Activated naive CD4-positive, alpha-beta T cell (primary cell): Measurements from ENCODE around the gene ARIH2.
"Not testable (repeated sequence)": the region's sequence is repeated elsewhere in the genome, so short reads cannot be mapped to it uniquely, and the experiment has no call there.

Source experiments
- DNase-seq, 4 experiments: peaks; one replicate each; lab custom pipeline; 2025; lab: John Stamatoyannopoulos, UW

The ARIH2 gene

DNA sequence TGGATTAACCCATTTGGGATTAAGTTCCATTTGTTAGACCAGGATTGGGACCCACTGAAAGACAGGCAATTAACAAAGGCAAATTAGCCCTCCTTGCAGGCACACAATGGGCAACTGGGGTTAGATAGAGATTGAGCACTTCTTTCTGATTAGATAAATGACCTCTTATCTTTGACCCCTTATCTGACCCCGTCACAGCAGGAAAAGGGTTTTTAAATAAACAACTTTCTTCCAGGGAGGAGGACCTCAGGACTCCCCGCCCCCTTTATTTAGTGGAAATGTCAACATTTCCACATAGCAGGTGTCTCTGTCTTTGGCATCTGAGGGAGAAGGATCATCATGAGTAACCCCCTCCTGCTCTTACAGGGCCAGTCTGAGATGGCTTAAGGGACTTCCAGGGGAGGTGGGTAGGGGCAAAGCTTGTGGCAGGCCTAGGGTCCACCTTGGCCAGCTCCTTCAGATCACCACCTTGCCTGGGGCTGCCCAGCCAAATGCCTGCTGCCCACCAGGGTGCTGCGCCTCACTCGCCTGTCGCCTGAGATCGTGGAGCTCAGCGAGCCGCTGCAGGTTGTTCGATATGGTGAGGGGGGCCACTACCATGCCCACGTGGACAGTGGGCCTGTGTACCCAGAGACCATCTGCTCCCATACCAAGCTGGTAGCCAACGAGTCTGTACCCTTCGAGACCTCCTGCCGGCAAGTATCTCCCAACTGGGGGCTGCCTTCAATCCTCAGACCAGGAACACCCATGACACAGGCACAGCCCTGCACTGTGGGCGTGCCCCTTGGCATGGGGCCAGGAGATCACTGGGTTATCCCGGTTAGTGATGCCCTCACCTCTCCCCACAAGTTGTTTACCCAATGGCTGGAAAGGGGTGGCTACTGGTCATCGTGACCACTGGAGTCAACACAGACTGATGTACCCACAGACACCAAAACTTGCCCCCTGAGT is 86.0 kb downstream of the ARIH2 start:
- no peak for DNase-seq

DNA sequence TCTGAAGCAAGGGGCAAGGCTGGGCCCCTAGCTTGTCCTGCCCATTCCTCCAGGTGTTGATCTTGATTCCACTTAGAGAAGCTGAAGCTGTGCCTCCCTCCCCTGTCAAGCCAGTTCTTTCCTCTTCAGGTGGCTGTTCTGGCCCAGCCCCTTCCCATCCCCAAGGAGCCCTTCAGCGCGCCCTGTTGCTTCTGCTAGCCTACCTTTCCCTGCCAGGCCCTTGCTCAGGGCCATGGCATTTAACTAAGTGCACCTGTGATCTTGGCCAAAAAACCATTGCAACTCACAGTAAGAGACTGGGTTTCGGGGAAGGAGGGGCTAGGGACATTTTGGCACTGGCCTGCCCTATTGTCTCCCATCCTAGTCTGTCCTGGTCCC is 86.7 kb downstream of the ARIH2 start:
- DNase-seq, result no peak

DNA sequence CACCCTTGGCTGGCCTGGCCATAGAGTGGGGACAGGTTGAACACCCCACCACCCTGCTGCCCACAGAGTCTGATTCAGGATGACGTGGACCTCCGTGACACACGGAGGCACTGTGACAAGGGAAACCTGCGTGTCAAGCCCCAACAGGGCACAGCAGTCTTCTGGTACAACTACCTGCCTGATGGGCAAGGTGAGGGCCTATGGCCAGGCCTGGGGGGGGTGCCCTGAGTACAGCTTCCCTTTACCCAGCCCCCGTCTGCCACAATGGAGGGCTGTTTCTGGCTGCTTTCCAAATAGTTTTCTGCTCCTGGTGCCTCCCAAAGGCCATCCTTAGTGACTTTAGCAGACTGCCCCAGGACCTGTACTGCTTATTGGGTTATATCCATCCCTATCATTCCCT is 87.4 kb downstream of the ARIH2 start:
- no peak for DNase-seq

DNA sequence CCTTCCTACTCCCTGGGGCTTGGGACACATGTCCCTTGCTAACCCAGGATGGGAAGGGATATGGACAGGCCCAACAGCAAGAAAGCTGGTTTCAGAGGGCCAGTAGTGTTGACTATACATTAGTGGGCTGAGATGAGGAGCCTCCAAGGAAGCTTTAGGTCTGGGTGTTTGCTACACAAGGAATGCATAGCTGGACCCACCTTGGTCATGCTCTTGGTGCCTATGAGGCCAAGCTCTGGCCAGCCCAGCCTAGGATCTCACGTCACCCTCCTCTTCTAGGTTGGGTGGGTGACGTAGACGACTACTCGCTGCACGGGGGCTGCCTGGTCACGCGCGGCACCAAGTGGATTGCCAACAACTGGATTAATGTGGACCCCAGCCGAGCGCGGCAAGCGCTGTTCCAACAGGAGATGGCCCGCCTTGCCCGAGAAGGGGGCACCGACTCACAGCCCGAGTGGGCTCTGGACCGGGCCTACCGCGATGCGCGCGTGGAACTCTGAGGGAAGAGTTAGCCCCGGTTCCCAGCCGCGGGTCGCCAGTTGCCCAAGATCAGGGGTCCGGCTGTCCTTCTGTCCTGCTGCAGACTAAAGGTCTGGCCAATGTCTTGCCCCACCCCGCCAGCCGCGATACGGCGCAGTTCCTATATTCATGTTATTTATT is 87.9 kb downstream of the ARIH2 start:
- no peak for DNase-seq

DNA sequence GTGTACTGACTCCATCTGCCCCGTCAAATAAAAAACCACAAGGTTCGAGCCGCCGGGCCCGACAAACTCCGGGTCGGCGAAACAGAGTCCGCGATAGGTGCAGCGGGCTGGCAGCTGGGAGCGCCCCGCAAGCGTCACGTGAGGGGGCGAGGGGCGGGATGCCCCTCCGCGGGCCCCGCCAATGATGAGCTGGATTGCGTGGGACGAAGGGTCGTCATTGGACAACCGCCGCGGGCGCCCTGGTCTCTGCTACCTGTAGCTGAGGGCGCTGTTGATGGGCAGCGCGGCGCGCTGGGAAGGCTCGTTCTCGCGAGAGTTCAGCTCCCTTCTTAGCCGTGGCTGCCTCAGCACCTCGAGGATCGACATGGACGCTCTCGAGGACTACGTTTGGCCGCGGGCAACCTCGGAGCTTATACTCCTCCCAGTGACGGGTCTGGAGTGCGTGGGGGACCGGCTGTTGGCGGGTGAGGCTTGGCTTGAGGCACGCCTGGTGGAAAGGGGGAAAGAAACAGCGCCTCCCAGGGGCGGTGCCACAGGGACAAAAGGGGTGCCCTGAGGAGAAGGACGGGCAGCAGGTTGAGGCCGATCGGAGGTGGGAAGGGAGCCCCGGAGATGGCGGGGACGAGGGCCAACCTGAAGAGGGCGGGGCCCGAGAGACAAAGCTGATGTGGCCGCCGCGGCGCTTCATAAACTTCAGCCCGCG is 88.6 kb downstream of the ARIH2 start, which contains the start of gene WDR6:
TSS of gene WDR6 (plus strand) at position 324 of the 703 bp plus-strand sequence. CDS start at position 365, 41 bp downstream.
- DNase-seq, result peak; percentile 84 to 96 (median 92)

DNA sequence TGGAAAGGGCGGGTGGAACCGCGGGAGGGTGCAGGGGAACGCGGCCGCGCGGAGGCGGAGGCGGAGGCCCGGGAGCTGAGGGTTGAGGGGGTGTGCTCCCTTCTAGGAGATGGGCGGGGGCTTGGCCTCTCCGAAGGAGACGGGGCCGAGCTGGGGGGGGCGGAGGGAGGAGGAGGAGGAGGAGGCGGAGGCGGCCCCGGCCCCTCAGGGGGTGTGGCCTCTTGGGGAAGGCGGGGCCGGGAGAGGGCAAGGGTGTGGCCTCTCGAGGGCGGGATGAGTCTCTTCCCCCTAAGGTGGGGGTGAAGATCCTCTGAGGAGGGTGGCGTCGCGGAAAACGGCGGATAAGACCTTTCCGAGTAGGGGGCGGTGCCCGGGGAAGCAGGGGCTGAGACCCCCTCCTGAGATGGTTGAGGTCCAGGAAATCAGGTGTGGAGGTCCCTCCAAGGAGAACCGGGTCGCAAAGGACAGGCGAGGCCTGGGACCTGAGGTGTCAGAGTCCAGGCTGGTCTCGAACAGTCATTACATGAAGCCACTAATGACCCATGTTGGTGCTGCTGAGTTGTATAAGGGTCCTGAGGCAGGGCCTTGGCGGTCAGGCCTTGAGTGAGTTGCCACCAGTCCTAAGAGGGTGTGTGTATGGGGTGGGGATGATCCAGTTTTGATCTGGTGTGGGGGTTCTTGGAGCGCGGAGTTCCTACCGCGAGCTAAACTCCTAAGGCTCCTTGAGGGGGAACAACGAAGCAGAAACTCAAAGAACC is 89.3 kb downstream of the ARIH2 start:
- DNase-seq, result peak; percentile 57 to 83 (median 69)

DNA sequence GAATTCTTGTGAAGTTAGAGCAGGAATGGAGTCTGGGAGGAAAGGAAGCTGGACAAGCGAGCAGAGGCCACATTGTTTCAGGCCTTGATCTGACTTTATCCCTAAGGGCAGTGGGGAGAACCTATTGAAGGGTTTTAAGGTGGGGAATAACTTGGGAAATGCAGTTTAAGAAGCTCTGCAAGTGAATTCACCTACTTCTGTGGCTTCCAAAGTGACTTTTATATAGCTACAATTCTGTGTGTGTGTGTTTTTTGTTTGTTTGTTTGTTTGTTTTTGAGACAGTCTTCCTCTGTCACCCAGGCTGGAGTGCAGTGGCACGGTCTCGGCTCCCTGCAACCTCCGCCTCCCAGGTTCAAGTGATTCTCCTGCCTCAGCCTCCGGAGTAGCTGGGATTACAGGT is 90.0 kb downstream of the ARIH2 start:
- not testable (repeated sequence) for DNase-seq

DNA sequence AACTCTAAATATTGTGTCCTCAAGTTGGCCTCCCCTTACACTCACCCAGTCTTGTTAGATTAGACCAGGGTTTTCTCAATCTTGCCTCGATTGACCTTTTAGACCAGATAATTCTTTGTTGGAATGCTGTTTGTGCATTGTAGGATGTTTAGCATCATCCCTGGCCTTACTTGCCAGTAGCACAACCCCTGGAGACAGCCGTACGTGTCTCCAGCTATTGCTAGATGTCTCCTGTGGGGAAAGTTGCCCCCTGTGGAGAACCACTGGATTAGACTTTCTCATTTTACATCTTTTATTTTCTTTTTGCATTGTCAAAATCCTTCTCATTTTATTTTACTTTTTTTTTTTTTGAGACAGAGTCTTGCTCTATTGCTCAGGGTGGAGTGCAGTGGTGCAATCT is 90.8 kb downstream of the ARIH2 start:
- no peak for DNase-seq

DNA sequence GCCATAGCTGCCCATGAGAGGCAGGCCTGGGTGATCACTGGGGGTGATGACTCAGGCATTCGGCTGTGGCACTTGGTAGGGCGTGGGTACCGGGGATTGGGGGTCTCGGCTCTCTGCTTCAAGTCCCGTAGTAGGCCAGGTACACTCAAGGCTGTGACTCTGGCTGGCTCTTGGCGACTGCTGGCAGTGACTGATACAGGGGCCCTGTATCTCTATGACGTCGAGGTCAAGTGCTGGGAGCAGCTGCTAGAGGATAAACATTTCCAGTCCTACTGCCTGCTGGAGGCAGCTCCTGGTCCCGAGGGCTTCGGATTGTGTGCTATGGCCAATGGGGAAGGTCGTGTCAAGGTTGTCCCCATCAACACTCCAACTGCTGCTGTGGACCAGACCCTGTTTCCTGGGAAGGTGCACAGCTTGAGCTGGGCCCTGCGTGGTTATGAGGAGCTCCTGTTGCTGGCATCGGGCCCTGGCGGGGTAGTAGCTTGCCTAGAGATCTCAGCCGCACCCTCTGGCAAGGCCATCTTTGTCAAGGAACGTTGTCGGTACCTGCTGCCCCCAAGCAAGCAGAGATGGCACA is 93.9 kb downstream of the ARIH2 start:
- DNase-seq, result no peak

DNA sequence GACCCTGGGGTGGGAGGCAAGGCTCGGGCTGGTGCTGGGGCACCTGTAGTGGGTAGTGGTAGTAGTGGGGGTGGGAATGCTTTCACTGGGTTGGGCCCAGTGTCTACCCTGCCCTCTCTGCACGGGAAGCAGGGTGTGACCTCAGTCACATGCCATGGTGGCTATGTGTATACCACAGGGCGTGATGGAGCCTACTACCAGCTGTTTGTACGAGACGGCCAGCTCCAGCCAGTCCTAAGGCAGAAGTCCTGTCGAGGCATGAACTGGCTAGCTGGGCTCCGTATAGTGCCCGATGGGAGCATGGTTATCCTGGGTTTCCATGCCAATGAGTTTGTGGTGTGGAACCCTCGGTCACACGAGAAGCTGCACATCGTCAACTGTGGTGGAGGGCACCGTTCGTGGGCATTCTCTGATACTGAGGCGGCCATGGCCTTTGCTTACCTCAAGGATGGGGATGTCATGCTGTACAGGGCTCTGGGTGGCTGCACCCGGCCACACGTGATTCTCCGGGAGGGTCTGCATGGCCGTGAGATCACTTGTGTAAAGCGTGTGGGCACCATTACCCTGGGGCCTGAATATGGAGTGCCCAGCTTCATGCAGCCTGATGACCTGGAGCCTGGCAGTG is 94.6 kb downstream of the ARIH2 start:
- no peak for DNase-seq

DNA sequence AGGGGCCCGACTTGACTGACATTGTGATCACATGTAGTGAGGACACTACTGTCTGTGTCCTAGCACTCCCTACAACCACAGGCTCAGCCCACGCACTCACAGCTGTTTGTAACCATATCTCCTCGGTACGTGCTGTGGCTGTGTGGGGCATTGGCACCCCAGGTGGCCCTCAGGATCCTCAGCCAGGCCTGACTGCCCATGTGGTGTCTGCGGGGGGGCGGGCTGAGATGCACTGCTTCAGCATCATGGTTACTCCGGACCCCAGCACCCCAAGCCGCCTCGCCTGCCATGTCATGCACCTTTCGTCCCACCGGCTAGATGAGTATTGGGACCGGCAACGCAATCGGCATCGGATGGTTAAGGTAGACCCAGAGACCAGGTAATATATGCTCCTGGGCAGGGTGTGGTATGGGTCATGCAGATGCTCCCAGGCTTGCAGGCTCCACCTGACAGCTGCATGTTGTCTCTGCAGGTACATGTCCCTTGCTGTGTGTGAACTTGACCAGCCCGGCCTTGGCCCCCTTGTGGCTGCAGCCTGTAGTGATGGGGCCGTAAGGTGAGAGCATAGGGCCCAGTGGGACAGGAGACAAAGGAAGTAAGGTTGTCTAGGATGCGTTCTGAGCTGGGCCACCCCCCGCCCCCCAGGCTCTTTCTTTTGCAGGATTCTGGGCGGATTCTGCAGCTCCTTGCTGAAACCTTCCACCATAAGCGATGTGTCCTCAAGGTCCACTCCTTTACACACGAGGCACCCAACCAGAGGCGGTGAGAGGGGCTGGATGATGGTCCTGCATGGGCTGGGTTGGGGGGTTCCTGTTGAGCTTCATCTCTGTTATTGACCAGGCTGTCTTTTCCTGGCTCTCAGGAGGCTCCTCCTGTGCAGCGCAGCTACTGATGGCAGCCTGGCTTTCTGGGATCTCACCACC is 95.4 kb downstream of the ARIH2 start:
- DNase-seq, result peak in 1 of 4 experiments; percentile 41

DNA sequence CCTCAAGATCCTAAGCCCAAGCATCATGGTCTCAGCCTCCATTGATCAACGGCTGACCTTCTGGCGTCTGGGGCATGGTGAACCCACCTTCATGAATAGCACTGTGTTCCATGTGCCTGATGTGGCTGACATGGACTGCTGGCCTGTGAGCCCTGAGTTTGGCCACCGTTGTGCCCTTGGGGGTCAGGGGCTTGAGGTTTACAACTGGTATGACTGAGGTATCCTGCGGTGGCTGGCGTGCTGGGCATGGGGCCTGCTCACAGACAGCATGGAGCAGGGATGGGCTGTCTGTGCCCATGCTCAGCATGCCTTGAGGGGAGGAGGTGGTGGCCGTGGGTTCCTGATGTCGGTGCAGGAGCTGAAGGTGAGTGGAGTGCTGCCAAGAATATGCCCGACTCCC is 96.4 kb downstream of the ARIH2 start:
- no peak for DNase-seq

DNA sequence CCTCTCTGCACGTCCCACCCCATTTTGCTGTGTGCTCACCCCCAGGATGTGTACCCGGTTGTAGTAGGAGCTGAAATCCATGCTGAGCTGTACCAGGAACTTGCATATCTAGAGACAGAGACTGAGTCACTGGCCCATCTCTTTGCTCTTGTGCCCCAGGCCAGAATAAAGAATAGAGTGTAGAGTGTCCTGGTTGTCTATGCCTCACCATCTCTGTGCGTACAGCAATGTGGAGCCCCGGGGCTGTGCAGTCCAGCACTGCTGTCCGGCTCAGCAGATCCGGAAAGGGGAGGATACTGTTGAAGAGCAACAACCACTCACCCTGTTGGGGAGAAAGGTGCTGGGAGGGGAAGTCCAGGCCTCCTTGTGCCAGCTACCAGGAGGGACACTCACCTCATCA is 97.1 kb downstream of the ARIH2 start:
- DNase-seq, result no peak

DNA sequence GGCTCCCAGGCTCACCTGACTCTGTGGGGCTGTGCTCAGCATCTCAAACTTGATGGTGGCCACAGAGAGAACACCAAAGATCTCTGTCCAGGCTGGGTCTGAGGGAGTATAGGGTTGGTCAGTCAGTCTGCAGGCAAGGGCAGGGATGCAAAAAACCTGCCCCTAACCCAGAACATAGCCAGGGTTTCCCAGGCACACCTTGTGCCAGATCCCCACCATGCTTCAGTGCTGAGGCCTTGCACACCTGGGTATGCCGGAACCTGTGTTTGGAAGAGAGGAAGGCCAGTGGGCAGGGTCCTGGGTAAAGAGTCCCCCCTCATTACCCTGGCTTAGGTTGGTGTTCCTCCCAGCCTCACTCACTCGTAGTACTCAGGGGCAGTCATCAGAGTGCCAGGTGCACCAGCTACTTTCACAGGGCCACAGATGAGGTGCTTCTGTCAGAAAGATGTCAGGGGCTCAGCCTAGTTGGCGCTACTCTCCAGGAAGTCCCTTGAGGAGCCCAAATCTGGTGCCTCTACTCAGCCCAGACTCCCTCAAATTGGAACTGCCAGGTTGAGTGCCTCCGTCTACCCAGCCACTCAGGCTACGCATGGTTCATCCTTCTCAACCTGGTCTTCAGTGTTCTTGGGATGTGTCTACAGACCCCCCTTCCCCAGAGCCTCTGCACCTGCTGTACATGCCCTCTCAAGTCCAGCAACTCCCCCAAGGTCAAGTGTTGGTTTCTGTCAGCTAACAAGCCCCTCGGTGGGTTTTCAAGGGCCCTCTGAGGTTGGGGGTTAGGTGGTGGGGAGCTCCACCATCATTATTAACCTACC is 98.0 kb downstream of the ARIH2 start:
- no peak for DNase-seq

DNA sequence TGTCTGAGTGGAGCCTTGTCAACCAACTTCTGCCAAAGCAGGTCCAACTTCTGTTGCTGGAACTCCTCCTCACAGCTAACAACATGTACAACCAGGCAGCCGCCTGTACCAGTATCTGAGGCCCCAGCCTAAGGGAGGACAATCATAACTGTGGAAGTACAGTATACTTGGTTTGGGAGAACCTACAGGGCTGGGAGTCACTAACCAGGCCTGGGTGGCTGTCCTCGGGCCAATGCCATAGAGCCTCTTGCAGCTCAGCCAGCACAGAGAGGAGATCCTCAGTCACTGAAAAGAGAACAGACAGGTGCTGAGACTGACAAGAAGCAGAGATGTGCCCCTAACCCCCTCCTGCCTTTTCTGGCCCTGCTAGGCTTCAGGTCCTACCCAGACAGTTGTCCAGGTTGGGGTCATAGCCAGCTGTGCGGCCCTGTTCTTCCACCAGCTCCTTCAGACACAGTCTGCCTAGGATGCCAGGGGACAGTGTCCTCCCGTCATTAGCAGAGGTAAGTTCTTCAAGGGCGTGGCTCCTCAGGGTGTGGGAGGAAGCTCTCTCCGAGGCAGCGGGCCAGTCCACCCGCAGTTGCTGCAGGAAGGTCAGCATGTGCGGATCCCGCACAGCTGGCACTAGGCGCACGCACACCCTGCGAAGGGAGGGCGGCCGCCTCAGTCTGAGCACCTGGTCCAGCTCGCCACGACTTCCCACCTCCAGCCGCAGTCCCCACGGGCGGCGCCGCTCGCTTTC is 98.8 kb downstream of the ARIH2 start:
- no peak for DNase-seq

DNA sequence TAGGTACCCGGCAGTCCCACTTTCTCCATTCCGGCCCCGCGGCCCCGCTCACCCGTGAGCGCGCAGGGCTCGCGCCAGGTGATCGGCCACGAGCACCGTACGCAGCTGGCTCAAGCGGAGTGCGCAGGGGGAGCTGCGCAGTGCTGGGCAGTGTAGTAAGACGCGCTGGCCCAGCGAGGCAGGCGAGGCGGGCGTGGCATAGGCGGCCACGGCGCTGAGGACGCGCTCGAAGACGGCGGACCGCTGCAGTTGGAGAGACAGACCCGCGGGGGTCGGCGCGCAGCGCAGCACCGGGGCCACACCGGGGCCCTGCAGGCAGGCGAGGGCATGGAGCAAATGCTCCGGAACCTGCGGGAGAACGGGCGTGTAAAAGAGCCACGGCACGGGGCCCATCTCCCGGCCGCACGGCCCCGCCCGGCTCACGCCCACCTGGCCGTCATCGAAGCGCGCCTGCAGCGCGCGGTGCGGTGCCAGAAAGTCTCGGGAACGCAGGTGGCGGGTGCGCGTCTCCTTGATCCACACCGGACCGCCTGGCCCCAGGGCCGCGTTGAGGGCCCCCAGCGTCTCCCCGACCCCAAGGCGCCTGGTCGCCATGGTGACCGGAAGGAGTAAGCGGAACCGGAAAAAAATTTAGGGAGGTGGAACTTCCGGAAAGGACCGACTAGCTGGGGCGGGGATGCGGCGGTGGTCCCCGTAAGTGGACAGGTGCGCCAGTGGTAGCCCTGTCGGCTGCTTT is 99.5 kb downstream of the ARIH2 start, which contains the start of gene DALRD3:
TSS of gene DALRD3 (minus strand) at position 610 of the 736 bp plus-strand sequence. CDS start at position 594, 16 bp downstream.
- DNase-seq, result peak in 2 of 4 experiments; percentile 18 to 51

DNA sequence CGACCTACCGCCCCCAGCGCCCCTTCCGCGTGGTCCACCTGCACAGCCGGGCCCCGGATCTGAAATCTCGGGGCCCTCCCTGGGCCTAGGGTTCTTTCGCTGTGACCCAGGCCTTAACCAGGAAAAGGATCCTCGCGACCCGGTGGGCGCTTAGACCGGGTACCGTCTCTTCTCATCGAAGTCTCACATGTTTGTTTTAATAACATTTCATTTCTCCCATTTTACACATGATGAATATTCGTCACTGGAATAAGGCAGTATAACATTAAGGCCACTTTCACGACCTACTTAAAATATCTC is 100.0 kb downstream of the ARIH2 start:
- no peak for DNase-seq

DNA sequence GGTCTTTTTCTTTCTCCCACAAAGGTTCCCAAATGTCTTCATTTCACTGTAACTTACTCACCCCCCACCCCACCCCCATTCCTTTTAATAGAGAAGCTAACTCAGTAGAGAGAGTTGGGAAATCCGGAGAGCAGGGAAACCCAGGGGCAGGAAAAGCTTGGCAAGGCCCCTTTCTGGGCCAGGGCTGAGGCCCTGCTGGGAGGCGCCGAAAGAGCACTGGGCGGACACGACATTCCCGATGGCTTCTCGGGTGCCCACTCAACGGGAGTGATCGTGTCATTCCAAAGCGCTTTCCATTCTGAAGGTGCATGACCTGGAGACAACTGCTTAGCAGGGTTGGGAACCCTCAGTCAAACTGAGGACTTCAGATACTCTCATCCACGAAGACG is 101.3 kb downstream of the ARIH2 start:
- no peak for DNase-seq
